GM19372 (cell line): ENCODE data around the gene GPR155.
"Not testable (repeated sequence)": the region's sequence is repeated elsewhere in the genome, so short reads cannot be mapped to it uniquely, and the experiment has no call there.

Experiments used
- ATAC-seq: cut with Tn5 transposase; IDR thresholded peaks from one replicate; pipeline ENCODE4 v1.9.1; 2021; ENCODE audit warnings: mild to moderate bottlenecking, low read depth, moderate library complexity; ENCODE audit not compliant: unreplicated experiment

GPR155 gene

DNA sequence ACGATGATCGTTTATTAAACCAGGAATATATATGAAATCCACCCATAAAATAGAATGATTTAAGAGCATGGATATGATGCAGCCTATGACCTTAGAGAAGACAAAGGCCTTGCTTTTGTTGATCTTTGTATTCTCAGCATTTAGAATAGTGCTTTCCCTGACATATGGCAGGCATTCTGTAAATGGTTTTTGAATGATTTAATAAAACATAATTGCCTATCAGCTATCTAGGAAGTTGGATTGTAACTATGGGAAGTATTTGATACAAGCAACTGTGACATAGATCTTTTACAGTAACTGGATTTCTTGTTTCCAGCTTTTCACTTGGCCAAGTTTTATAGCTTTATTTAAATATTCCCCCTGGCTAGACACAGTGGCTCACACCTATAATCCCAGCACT lies 5.1 kb upstream of the GPR155 start:
- no peak for ATAC-seq

GRCh38 chr2:174490051-174490450 lies 3.2 kb upstream of the GPR155 start:
- no peak for ATAC-seq

GRCh38 chr2:174489520-174489919 lies 2.7 kb upstream of the GPR155 start:
- ATAC-seq, result not testable (repeated sequence)

DNA sequence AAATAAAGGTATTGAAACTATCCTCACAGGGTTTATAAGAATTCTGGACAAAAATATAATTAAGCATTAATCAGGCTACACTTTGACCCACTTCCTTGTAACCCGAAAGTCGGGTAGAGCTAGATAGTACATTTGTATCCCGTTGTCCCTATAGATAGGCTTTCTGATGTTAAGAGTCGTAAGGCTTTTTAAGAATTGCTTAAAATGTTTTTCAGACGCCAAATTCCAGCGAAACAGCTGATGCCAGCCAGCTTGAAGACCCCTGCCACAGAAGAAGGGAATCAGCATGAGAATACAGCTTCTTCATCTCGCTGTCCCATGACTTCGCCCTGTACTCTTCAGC lies 962 bp upstream of the GPR155 start:
- no peak for ATAC-seq

GRCh38 chr2:174487108-174487819 lies 435 bp upstream of the GPR155 start:
- ATAC-seq, result peak; percentile 83

DNA sequence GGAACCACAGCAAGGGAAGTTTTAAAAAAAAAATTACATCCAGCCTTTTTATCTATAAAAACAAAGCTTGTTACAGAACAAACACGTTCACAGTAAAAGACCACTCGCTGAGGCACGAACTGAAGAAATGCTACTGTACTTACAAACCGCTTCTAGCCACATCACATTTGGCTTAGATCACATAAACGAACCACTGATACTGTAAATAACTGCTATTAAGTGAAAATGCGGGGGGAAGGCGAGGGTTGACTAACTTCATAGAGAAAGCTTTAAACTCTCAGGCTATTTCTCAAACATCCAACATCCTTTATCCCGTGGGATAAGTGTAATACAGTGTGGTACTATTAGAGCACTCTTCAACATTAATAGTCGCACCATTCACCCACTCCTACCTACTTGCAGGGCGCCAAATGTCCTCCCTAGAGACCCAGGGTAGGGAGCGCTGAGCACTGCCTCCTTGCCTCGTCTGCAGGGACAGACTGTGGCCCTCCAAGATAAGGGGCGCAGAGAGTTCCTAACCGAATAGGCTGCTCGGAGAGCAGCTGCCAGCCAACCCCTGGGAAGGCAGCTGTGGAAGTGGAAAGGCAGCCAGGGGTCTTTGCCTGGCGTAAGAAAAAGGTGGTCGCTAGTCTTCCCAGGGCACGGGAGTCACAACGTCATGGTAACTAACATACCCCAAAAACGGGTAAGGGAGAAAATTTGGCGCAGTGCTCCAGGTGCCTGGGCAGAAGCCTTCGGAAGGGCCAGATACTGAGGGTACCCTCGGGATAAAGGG lies 854 bp downstream of the GPR155 start:
- ATAC-seq, result peak; percentile 10

DNA sequence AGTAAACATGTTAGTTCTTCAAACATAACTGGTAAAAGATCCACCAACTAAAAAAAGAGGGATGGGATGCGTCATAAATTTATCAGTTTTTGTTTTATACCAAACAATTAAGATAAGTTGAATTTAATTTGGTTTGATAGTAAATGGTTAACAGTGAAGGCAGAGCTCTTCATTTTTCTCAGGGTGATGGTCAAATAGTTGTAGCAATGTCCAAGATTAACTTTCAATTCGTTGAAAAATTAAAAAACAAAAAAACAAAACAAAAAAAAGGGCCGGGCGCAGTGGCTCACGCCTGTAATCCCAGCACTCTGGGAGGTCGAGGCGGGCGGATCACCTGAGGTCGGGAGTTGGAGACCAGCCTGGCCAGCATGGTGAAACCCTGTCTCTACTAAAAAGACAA lies 1.8 kb downstream of the GPR155 start:
- not testable (repeated sequence) for ATAC-seq

GRCh38 chr2:174484573-174484972 lies 2.3 kb downstream of the GPR155 start:
- ATAC-seq, result no peak

DNA sequence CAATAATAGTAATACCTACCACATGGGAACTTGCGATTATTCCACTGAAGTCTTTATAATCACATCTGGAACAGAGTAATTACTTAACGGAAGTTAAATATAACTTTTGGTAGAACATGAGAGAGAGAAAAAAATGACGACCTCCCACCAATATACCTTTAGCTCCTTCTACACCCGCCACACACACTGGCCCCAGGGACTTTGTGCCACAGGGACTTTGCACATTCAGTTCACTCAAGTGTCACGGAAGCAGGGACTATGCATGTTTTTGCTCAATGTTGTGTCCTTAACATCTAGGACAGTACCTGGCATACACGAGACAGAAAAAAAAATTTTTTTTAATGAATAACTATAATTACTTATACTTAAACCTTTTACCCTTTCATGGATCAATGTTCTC lies 4.0 kb downstream of the GPR155 start:
- ATAC-seq, result no peak

DNA sequence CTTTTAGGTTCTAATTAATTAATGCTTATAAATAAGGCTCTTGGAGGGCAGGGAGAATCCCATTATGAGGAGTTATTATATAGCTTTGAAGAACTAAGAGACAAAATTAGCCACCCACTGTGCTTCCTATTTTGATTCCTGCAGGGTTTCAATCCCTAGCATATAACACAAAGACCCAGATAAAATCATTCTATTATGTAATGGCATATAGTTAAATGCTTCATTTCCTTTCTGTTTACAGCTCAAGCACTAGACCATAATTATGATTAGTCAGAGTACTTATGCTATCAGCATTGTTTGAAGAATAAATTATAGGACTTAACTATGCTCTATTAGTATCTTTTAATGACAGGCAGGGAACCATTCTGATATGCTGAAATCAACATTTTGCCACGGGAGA lies 9.1 kb downstream of the GPR155 start:
- ATAC-seq, result no peak

DNA sequence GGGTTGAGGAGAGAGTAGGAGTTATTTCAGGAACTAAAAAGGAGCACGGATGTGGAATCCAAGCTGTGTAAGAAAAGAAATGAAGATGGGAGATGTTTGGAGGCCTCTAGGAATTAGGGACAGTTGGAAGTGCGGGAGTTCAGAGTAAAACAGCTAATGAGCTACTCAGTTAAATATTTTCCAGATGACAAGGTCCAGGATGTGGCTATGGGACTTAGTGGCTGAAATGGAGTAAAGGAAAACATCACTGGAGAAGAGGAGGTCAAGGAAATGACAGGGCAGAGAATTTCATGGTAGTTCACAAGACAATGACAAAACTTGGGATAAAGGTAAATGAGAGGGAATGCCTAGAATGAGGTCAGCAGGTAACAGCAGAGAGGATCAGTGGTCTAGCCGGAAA lies 13.0 kb downstream of the GPR155 start:
- ATAC-seq, result no peak

- no peak for ATAC-seq
These were observed 21.5 kb downstream of the GPR155 start for GRCh38 chr2:174465327-174465726.

DNA sequence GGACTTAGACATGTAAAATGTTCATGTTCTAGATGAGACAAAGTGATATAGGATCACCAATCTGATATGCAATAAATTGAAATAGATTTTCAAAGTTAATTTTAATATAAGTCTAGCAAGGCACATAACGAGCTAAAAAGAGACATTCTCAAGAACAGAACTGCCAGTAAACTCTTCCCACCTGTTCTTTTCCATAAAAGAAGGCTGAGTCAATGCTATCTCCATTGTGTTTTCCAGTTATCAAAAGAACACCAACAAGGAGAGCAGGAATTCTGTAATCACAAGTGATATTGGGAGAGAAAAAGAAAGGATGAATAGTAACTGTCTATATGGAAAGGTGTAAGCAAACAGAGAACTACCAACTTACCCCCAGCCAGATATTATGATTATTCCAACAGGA lies 25.6 kb downstream of the GPR155 start:
- ATAC-seq, result no peak

- no peak for ATAC-seq
These were observed 32.3 kb downstream of the GPR155 start for GRCh38 chr2:174454566-174454965.

- ATAC-seq, result no peak
These were observed 36.6 kb downstream of the GPR155 start for GRCh38 chr2:174450021-174450816.

DNA sequence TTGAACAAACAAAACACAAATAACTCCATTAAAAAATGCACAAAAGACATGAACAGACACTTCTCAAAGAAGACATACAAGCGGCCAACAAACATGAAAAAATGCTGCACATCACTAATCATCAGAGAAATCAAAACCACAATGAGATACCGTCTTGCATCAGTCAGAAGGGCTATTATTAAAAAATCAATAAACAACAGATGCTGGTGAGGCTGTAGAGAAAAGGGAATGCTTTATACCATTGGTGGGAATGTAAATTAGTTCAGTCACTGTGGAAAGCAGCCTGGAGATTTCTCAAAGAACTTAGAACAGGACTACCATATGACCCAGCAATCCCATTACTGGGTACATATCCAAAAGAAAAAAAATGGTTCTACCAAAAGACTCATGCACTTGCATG lies 37.8 kb downstream of the GPR155 start:
- no peak for ATAC-seq

- no peak for ATAC-seq
These were observed 40.3 kb downstream of the GPR155 start for GRCh38 chr2:174446531-174446930.

DNA sequence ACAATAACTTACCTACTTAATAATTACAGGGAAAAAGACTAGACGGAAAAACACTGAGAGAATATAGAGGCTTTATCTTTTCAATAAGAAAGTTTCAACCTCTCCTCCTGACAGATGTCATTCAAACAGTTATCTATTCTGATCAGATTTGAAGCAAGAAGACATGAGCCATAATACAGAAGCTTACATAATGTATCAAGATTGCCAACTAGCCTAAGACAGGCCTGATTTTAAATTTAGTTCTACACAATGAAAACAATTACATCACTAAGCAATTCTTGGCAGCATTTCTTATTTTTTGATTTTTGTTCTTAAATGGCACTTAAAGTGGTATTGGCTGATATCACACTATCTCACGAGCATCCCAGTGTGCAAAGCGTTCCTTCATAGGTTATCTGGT lies 41.6 kb downstream of the GPR155 start:
- no peak for ATAC-seq

DNA sequence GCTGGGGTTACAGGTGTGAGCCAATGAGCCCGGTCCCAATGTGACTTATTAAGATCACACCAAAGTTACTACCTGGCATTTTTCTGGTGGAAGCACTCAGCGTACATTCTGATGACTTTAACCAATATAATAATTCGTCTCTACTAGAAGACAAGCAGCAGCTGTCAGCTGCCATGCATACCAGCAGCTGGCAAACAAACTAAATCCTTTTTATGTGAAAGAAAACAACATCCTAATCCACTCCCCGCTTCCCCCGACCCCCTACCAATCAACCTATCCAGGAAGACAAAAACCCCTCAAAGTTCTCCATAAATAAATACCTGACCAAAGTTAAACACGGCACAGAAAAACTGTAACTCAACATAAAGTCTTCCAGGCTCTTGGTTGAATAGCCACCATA lies 42.1 kb downstream of the GPR155 start:
- ATAC-seq, result no peak

DNA sequence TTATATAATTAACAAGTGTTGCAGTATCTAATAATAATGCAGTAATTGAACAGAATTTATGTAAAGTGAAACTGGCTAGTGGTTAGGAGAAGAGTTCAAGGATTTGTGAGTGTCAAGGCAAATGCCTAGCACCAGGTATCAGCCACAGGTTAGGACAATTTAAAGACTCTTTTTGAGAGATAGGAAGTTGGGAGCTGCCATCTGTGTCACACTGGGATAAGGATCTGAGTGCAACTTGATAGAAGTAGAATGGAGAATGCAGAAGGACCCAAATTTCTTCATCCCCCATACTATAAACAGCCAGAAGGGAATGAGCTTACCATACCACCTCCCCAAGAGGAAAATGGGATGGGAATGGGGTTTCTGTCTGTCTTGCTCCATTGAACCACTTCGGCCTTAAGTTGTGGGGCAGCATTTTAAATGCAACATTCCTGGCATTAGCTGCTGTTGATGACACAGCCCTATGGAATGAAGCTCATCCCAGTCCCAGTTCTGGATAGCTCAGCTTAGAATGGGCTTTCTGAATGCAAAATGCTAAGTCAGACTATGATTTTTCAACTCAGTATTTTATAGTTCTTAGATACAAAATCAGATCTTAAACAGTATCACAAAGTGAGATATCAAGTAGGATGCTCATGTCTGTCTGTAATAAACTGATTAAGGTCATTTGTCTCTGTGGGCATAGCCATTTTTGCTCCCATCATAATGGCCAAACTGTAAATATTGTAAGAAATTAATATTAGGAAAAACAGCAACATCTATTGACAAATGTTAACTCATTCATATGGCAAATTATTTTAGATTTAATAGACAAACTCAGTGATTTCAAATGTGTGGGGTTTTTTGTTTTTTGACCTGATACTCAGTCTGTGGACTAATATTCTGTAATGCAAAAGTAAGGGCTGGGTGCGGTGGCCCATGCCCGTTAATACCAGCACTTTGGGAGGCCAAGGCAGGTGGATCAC lies 44.0 kb downstream of the GPR155 start:
- no peak for ATAC-seq
